ENCODE data around the gene RNPEP. TPM values are rescaled to one million over a fixed set of nuclear protein-coding genes. Genes with fewer than 3 reads are reported as not detected.
A peak's percentile ranks its signal among the peaks of the same experiment; 100 is the strongest.

Gene RNPEP
- total RNA-seq, 1 experiment from 2014 or later: 99.8 TPM

DNA sequence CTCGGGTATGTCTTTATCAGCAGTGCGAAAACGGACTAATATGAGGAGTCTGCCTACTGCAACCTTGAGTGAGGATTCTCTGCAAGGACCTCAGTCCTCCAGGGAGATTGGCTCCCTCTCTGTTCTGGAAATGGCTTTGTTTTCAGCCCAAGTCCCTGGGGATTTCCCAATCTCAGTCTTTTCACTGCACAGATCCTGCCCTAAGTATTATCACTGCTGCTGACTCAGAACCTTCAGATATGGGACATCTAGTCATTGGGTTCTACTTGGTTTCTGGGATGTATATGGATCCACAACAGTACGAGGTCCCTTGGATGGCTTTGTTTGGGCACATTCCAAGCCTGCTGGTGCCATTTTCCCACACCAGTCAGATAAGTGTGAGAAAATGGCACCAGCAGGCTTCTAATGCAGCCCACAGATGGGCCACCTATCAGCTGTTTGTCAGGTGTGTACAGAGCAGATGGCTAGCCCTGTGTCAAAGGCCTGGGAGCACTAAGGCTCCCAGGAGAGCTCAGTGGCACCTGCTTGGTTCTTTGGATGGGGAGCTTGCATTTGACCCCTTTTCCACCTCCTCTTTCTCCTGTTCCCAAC is 55.4 kb downstream of the RNPEP start:
- POLR2A ChIA-PET: no interaction called here
- peaks cover 9% of the 10 kb centered on the region for H3K4me1 ChIP-seq (ENCODE audit: control insufficient read depth, insufficient read depth, low read length)
- no peaks in the 10 kb centered on the region for H3K36me3 ChIP-seq (ENCODE audit: control insufficient read depth, insufficient read depth, low read length)
- no TSS peak for BruUV-seq (replicated peaks)
- ATAC-seq: 0 out of 2 replicates have a peak, but pooled peaks have one; percentile 19
- intact Hi-C loops (cut with micrococcal nuclease; ENCODE audit: unreplicated experiment) (no loop called here), in situ Hi-C loops (cut with HindIII; ENCODE audit: low pct_unique_long_range_greater_than_20kb, low sequenced_read_pairs) (no loop called here)
- no peaks in the 10 kb centered on the region for H3K9me3 ChIP-seq (ENCODE audit: control insufficient read depth, insufficient read depth, low read depth, low read length)
- CTCF ChIA-PET: no interaction called here
- DNase-seq (ENCODE audit: low read depth, low spot score): no peak
- TF ChIP-seq TCF7L2 (IDR thresholded peaks at IDR 0.05; ENCODE audit: low read depth, low read length) (no peak), POLR2AphosphoS5 (IDR thresholded peaks at IDR 0.05; ENCODE audit: low read depth, low read length) (no peak)
- TF ChIP-seq, protein P1, sequence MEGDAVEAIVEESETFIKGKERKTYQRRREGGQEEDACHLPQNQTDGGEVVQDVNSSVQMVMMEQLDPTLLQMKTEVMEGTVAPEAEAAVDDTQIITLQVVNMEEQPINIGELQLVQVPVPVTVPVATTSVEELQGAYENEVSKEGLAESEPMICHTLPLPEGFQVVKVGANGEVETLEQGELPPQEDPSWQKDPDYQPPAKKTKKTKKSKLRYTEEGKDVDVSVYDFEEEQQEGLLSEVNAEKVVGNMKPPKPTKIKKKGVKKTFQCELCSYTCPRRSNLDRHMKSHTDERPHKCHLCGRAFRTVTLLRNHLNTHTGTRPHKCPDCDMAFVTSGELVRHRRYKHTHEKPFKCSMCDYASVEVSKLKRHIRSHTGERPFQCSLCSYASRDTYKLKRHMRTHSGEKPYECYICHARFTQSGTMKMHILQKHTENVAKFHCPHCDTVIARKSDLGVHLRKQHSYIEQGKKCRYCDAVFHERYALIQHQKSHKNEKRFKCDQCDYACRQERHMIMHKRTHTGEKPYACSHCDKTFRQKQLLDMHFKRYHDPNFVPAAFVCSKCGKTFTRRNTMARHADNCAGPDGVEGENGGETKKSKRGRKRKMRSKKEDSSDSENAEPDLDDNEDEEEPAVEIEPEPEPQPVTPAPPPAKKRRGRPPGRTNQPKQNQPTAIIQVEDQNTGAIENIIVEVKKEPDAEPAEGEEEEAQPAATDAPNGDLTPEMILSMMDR (IDR thresholded peaks at IDR 0.05): no peak
- TF ChIP-seq, protein P2, sequence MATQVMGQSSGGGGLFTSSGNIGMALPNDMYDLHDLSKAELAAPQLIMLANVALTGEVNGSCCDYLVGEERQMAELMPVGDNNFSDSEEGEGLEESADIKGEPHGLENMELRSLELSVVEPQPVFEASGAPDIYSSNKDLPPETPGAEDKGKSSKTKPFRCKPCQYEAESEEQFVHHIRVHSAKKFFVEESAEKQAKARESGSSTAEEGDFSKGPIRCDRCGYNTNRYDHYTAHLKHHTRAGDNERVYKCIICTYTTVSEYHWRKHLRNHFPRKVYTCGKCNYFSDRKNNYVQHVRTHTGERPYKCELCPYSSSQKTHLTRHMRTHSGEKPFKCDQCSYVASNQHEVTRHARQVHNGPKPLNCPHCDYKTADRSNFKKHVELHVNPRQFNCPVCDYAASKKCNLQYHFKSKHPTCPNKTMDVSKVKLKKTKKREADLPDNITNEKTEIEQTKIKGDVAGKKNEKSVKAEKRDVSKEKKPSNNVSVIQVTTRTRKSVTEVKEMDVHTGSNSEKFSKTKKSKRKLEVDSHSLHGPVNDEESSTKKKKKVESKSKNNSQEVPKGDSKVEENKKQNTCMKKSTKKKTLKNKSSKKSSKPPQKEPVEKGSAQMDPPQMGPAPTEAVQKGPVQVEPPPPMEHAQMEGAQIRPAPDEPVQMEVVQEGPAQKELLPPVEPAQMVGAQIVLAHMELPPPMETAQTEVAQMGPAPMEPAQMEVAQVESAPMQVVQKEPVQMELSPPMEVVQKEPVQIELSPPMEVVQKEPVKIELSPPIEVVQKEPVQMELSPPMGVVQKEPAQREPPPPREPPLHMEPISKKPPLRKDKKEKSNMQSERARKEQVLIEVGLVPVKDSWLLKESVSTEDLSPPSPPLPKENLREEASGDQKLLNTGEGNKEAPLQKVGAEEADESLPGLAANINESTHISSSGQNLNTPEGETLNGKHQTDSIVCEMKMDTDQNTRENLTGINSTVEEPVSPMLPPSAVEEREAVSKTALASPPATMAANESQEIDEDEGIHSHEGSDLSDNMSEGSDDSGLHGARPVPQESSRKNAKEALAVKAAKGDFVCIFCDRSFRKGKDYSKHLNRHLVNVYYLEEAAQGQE (IDR thresholded peaks at IDR 0.05; ENCODE audit: insufficient read depth in 1 of 2, low read depth in 2 of 2, low read length in 1 of 2): no peak
- no peaks in the 10 kb centered on the region for H3K27me3 ChIP-seq (ENCODE audit: control insufficient read depth, insufficient read depth, low read length)
- no peak overlapping the region for H3K4me3 ChIP-seq (ENCODE audit: low read depth in 2 of 2, low read length in 2 of 2)
- no peak overlapping the region; the same call in 1 of the 2 replicates for H3K27ac ChIP-seq (ENCODE audit: low read length)

DNA sequence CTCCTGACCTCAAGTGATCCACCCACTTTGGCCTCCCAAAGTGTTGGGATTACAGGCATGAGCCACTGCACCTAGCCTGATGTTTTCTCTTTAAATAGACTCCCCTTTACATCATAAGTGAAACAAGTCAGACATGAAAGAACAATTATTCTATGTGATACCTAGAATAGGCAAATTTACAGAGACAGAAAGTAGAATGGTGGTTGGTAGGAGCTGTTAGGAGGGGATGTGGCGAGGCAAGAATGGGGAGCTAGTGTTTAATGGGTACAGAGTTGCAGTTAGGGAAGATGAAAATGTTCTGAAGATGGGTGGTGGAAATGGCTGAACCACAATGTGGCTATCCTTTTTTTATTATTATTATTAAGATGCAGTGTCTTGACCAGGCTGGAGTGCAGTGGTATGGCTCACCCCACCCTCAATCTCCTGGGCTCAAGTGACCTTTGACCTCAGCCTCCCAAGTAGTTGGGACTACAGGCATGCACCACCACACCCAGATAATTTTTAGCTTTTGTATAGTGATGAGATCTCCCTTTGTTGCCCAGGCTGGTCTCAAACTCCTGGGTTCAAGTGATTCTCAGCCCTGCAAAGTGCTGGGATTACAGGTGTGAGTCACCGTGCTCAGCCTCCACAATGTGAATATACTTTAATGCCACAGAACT is 56.4 kb downstream of the RNPEP start:
- Histone ChIP-seq H3K4me3 (ENCODE audit: low read depth in 2 of 2, low read length in 2 of 2) (no peak overlapping the region), H3K36me3 (ENCODE audit: control insufficient read depth, insufficient read depth, low read length) (no peaks in the 10 kb centered on the region), H3K9me3 (ENCODE audit: control insufficient read depth, insufficient read depth, low read depth, low read length) (no peaks in the 10 kb centered on the region), H3K27ac (ENCODE audit: low read length) (no peak overlapping the region), H3K4me1 (ENCODE audit: control insufficient read depth, insufficient read depth, low read length) (peaks cover 9% of the 10 kb centered on the region), H3K27me3 (ENCODE audit: control insufficient read depth, insufficient read depth, low read length) (no peaks in the 10 kb centered on the region)
- no TSS peak for BruUV-seq (replicated peaks)
- no peak for ATAC-seq
- TF ChIP-seq POLR2AphosphoS5 (IDR thresholded peaks at IDR 0.05; ENCODE audit: low read depth, low read length) (no peak), SIN3A (IDR thresholded peaks at IDR 0.05; ENCODE audit: borderline replicate concordance, insufficient read depth, low read depth, low read length) (no peak), TCF7L2 (IDR thresholded peaks at IDR 0.05; ENCODE audit: low read depth, low read length) (no peak)
- TF ChIP-seq, protein P2 (IDR thresholded peaks at IDR 0.05; ENCODE audit: insufficient read depth in 1 of 2, low read depth in 2 of 2, low read length in 1 of 2): no peak
- TF ChIP-seq, protein P1 (IDR thresholded peaks at IDR 0.05): no peak
- intact Hi-C loops (cut with micrococcal nuclease; ENCODE audit: unreplicated experiment): no loop called here
- ChIA-PET POLR2A (no interaction called here), CTCF (interaction anchor here (0.6 kb wide), 1 partner anchor 1417 kb away, joined by 5 read pairs; no protein-coding TSS in a partner anchor)
- in situ Hi-C loops (cut with HindIII; ENCODE audit: low pct_unique_long_range_greater_than_20kb, low sequenced_read_pairs): no loop called here
- no peak for DNase-seq (ENCODE audit: low read depth, low spot score)

Measured in Panc1 (cell line).